Measurements from ENCODE around the gene GMPR.

GMPR gene

DNA sequence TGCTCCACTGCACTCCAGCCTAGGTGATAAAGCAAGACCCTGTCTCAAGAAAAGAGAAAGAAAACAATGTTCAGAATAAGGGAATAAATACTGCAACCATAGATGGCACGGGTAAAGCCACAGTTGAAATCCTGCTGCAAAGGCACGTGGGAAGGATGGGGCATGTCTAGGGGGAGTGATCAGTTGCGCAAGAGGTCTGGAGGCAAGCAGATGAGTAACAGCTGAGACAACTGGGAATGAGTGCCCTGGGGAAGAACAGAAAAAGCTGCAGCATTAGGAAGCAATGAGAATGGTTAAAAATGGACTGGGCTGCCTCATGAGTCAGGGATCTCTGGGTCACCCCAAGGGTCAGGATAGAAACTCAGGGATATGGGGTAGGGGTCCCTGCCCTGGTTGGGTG, 96.3 kb downstream of the GMPR start:
- no peak for DNase-seq

DNA sequence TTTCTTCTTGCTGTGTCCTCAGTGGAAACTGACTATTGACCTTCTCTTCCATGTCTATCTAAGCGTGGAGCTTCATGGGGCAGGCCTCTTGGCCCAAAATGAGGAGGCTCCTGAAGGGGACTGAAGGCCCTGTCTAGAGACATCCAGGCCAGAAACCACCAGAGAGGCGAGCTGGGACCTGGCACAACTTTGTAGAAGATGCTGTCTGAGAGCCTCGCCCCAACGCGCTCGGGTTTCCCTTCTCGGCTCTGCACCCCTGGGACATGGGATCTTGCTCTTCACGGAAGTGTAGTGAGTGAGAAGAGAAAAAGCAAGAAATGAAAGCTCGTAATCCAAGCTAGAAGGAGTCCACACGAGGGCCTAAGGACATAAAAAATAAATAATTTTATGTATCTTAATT, 96.8 kb downstream of the GMPR start:
- DNase-seq = no peak

- DNase-seq = no peak
Measured at GRCh38 chr6:16336056-16336818, 97.8 kb downstream of the GMPR start.

DNA sequence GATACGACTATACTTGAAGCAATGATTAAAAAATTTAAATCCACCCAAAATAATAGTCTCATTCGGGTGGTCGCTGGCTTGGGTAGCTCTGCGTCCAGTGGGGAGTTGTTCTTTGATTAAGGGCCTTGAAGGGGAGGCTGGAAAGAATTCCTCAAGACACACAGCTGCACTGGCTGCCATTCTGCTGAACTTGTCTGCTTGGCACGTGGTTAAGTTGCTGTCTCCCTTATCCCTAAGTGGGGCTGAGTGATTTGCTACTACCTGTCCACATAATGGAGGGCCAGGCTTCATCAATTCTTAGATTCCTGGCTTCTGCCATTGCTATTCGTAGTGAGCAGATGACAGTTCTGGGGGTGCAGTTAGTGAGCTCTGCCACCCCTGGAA, 98.5 kb downstream of the GMPR start:
- no peak for DNase-seq

DNA sequence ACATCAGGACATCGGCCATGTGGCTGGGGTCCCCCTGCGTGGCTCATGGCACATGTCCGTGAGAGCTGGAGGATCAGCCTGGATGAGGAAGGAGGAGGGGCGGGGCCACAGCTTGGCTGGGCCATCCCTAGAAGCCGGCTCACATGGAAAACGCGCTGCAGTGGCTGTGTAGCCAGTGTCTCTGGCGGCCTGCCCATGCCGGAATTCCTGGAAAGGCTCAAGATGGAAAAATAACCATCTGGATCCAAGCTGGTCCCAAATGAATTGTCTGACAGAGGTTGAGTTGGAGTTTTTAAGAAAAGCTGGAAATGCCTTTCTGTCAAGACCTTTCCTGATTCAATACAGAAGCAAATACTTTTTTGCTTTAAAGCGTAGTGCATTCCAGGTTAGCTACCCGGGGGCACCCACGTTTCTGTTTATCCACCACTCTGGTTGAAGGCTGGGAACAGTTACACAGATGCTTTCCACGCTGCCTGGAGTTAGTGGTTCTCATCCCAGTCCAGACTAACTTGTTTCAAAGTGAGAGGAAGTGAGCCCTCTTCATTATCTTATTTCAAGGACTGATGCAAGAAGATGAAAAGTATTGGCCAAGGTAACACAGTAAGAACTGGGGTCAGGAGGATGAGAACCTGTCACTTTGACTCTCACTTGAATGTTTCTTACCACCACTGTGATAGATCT, 99.0 kb downstream of the GMPR start:
- DNase-seq = no peak

DNA sequence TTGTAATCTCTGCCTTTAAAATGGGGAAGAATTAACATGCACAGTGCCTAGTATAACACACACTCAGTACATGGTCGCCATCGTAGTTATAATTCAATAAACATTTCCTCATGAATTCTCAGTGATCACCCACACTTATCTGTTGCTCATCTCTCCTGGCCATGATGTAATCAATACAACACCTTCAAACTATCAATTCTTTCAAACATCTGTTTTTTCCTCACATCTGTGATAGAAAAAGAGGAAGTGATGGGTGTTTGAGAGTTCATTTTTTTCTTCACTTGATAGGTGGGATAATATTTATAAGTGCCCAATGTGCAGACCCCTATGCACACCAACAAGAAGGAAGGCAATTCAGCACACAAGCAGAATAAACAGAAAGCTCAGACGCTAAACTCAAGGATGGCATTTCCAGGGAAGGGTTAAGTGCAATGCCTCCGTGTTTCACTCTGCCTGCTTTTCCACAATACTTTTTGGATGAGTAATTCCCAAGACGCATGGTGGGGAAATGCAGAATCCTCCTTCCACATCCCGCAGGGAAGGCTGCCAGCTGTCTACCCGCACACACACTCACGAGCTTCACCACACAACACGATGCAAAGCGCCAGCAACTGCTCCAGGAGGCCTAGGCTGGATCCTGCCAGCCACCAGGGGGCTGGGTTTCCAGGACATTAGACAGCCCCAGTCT, 100.3 kb downstream of the GMPR start:
- no peak for DNase-seq

DNA sequence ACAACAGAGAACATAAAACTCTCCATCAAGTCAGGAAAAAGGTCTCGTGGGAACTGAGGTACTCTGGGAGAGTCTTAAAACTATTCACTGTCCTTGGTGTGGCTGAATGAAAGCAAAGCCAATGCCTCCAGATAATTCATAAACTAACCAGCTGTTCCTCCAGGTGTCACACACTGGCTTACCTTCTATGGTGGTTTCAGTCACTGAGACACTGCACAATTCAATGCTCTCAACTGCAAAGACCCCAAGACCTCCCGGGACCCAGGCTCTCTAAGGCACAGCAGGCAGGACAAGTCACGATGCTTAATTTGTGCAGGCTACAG, 100.8 kb downstream of the GMPR start:
- no peak for DNase-seq

GRCh38 chr6:16343593-16343992, 105.2 kb downstream of the GMPR start:
- DNase-seq = no peak

DNA sequence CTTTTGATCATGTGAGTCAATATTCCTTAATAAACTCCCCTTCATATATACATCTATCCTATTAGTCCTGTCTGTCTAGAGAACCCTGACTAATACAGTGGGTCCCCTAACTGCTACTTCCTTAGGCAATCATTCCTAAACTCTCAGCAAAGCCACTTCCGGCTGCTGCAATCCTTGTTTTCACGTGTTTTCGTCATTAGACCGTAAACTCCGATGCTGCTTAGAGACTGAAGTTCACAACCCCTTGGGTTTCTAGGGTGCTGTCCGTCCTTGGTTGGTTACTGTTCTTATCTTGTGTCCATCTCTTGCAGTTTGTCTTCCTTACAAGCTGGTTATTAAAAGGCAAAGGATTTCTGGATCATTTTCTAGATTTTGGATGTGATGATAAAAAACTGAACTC, 106.4 kb downstream of the GMPR start:
- no peak for DNase-seq
